ENCODE results near the gene KLLN. TPM values are rescaled to one million over a fixed set of nuclear protein-coding genes. Genes with fewer than 3 reads are reported as not detected.
"Not testable (repeated sequence)": the region's sequence is repeated elsewhere in the genome, so short reads cannot be mapped to it uniquely, and the experiment has no call there.

Gene KLLN
- total RNA-seq, 4 donors from 2014 or later = 0.62 to 1.3 TPM; not detected in 2

- no peak for DNase-seq
- no peaks in the 10 kb centered on the region for H3K9me3 ChIP-seq
- peak overlapping the region; percentile 98 to 100 for H3K27ac ChIP-seq
- intact Hi-C loops (cut with DNase I; ENCODE audit: low total_unique reads) = no loop called here
- no peaks in the 10 kb centered on the region for H3K4me1 ChIP-seq
- peak overlapping the region; percentile 81 to 96 for H3K4me3 ChIP-seq
- H3K27me3 ChIP-seq = no peaks in the 10 kb centered on the region
- no peaks in the 10 kb centered on the region for H3K36me3 ChIP-seq
- no peak for TF ChIP-seq POLR2A (IDR thresholded peaks at IDR 0.05)
- TF ChIP-seq CTCF (IDR thresholded peaks at IDR 0.05) = no peak
These were observed 2.0 kb upstream of the KLLN start for GRCh38 chr10:87865241-87865881.

DNA sequence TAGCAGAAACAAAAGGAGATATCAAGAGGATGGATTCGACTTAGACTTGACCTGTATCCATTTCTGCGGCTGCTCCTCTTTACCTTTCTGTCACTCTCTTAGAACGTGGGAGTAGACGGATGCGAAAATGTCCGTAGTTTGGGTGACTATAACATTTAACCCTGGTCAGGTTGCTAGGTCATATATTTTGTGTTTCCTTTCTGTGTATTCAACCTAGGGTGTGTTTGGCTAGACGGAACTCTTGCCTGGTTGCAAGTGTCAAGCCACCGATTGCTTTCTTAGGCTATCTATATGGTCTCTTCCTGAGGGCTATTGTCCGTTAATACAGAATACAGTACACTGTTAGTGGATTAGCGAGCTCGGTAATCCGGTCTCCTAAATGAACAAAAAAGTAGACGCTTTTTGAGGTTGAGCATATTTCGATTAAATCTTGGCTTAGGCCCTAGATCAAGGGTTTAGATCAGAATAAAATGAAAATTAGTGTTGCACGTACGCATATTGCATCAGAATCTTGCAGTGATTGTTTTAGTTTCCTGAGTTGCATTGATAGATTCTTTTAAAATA, 1.2 kb upstream of the KLLN start:
- intact Hi-C loops (cut with DNase I; ENCODE audit: low total_unique reads) = no loop called here
- Histone ChIP-seq H3K27ac (peak overlapping the region; percentile 98 to 100), H3K4me3 (peak overlapping the region; percentile 81 to 96), H3K27me3 (no peaks in the 10 kb centered on the region), H3K36me3 (no peaks in the 10 kb centered on the region), H3K4me1 (no peaks in the 10 kb centered on the region), H3K9me3 (no peaks in the 10 kb centered on the region)
- no peak for DNase-seq
- no peak for TF ChIP-seq POLR2A (IDR thresholded peaks at IDR 0.05)
- no peak for TF ChIP-seq CTCF (IDR thresholded peaks at IDR 0.05)

DNA sequence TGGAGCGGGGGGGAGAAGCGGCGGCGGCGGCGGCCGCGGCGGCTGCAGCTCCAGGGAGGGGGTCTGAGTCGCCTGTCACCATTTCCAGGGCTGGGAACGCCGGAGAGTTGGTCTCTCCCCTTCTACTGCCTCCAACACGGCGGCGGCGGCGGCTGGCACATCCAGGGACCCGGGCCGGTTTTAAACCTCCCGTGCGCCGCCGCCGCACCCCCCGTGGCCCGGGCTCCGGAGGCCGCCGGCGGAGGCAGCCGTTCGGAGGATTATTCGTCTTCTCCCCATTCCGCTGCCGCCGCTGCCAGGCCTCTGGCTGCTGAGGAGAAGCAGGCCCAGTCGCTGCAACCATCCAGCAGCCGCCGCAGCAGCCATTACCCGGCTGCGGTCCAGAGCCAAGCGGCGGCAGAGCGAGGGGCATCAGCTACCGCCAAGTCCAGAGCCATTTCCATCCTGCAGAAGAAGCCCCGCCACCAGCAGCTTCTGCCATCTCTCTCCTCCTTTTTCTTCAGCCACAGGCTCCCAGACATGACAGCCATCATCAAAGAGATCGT, 690 bp upstream of the KLLN start:
- Histone ChIP-seq H3K27ac (peak overlapping the region; percentile 98 to 100), H3K4me3 (peak overlapping the region; percentile 81 to 96)
- intact Hi-C loops (cut with DNase I; ENCODE audit: low total_unique reads); H3K36me3 ChIP-seq; H3K9me3 ChIP-seq; H3K4me1 ChIP-seq; H3K27me3 ChIP-seq: not testable (repeated sequence)
- DNase-seq = peak in 1 of 2 donors; percentile 30

DNA sequence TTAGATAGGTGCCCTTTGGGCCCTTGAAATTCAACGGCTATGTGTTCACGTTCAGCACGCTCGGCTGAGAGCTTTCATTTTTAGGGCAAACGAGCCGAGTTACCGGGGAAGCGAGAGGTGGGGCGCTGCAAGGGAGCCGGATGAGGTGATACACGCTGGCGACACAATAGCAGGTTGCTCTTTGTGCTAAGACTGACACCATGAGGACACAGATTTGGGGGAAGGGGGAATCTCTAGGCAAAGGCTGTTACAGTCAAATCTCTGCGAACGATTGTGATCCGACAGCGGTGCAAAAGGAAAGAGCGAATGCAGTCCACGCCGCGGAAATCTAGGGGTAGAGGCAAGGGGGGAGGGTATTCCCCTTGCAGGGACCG, 667 bp downstream of the KLLN start:
- H3K27ac ChIP-seq = peak overlapping the region; percentile 98 to 100

DNA sequence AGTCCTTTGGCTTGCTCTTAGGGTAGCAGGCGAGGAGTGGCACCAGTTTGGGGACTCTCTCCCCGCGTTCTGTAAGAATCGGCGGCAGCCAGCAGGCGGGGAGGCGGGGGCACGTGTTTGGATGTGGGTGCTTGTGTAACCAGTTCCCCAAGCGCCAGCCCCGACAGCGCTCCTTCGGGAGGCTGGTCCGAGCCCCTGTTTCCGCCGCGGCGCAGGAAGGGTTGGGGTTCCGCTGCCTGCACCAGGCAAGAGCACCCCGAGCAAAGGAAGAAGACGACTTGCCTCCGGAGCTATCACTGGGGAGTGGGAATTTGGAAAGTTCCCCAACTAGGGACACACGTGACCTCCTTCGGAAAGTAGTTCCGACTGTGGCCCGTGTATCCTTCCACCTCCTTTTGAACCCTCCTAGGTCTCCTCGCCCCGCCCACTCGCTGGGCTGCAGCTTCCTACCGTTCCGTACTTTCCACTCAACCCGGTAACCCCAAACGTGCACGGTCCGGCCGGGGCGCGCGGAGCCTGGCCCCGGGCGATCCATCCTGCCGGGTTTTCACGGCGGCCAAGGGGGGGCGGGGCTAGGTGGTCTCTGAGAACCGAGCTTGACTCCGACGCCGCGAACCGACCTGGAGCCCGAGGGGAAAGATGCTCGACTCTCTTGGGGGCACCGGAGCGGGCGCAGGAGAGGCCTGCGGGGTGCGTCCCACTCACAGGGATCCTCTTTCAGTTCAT, 1.2 kb downstream of the KLLN start:
- Histone ChIP-seq H3K27ac (peak overlapping the region; percentile 98 to 100), H3K27me3 (no peaks in the 10 kb centered on the region), H3K4me1 (no peaks in the 10 kb centered on the region), H3K4me3 (peak overlapping the region; percentile 81 to 96), H3K36me3 (no peaks in the 10 kb centered on the region), H3K9me3 (no peaks in the 10 kb centered on the region)
- DNase-seq = peak; percentile 97
- intact Hi-C loops (cut with DNase I; ENCODE audit: low total_unique reads) = no loop called here
- TF ChIP-seq CTCF (IDR thresholded peaks at IDR 0.05) = peak in 2 of 4 experiments; percentile 2 to 40
- peak; percentile 53 to 83 for TF ChIP-seq POLR2A (IDR thresholded peaks at IDR 0.05)

More for the DNA sequence above, 667 bp downstream of the KLLN start:
- H3K27me3 ChIP-seq = no peaks in the 10 kb centered on the region
- intact Hi-C loops (cut with DNase I; ENCODE audit: low total_unique reads) = no loop called here
- no peaks in the 10 kb centered on the region for H3K36me3 ChIP-seq
- no peaks in the 10 kb centered on the region for H3K9me3 ChIP-seq
- no peak for DNase-seq
- no peaks in the 10 kb centered on the region for H3K4me1 ChIP-seq
- TF ChIP-seq CTCF (IDR thresholded peaks at IDR 0.05) = no peak
- no peak for TF ChIP-seq POLR2A (IDR thresholded peaks at IDR 0.05)
- H3K4me3 ChIP-seq = peak overlapping the region; percentile 81 to 96

All from uterus (tissue), 4 donors.